Naive thymus-derived CD4-positive, alpha-beta T cell (primary cell): ENCODE results near the gene FHIT. TPM values are rescaled to one million over a fixed set of nuclear protein-coding genes. Genes with fewer than 3 reads are reported as not detected.

Experiments used
- ATAC-seq: fragments of 150-1000 bp; cut with Tn5 transposase; 2 replicates; pipeline ENCODE4 v1.10.0; 2021; ENCODE audit warnings: mild to moderate bottlenecking, moderate library complexity
- CTCF ChIA-PET: fragments of 350-600 bp; sonication (Branson Sonifier 250); formaldehyde crosslinking; loops from one replicate; lab custom pipeline; 2021; ENCODE audit warnings: antibody characterized with exemption; lab: Charles Lee
- POLR2A ChIA-PET: fragments of 350-600 bp; sonication (Branson Sonifier 250); formaldehyde crosslinking; loops from one replicate; lab custom pipeline; 2021; ENCODE audit warnings: antibody characterized with exemption, inconsistent platforms; lab: Charles Lee
- DNase-seq, 9 donors: peaks; one replicate each; pipeline versions ENCODE4 v3.0.0 to v3.0.0-alpha.2; 2020 to 2022; ENCODE audit warnings: mixed read lengths in 1 of 9
- H3K27ac ChIP-seq: one replicate; pipeline ENCODE4 v1.7.0; 2013; ENCODE audit warnings: mild to moderate bottlenecking, low read depth, low read length, moderate library complexity
- H3K27me3 ChIP-seq, 2 donors: one replicate each; pipeline ENCODE4 v1.7.0; 2013; ENCODE audit warnings: low read length in 2 of 2, mild to moderate bottlenecking in 2 of 2, moderate library complexity in 2 of 2; ENCODE audit not compliant: control insufficient read depth in 2 of 2, insufficient read depth in 2 of 2
- H3K36me3 ChIP-seq, 3 experiments: 1 replicate in 2 of 3; 2 replicates in 1 of 3; pipeline ENCODE4 v1.7.0; 2013; ENCODE audit warnings: low read length in 3 of 3, mild to moderate bottlenecking in 3 of 3, moderate library complexity in 1 of 3; ENCODE audit not compliant: insufficient read depth in 3 of 3, control insufficient read depth in 2 of 3
- H3K4me1 ChIP-seq, 2 donors: one replicate each; pipeline ENCODE4 v1.7.0; 2013; ENCODE audit warnings: low read length in 2 of 2, mild to moderate bottlenecking in 2 of 2, moderate library complexity in 1 of 2; ENCODE audit not compliant: control insufficient read depth in 2 of 2, insufficient read depth in 2 of 2
- H3K4me3 ChIP-seq: 2 replicates; pipeline ENCODE4 v1.7.0; 2013; ENCODE audit warnings: mild to moderate bottlenecking, low read length
- H3K9me3 ChIP-seq, 3 experiments: 1 replicate in 2 of 3; 2 replicates in 1 of 3; pipeline ENCODE4 v1.7.0; 2013; ENCODE audit warnings: low read length in 3 of 3; ENCODE audit not compliant: control insufficient read depth in 2 of 3
- H3K27ac Mint-ChIP-seq, 9 donors: one replicate each; pipeline ENCODE4 v1.8.0; 2020 to 2022; ENCODE audit warnings: mixed read lengths in 9 of 9, mild to moderate bottlenecking in 8 of 9, moderate library complexity in 5 of 9, inconsistent platforms in 2 of 9
- H3K27me3 Mint-ChIP-seq, 5 donors: one replicate each; pipeline ENCODE4 v1.8.0; 2021 to 2022; ENCODE audit warnings: mixed read lengths in 5 of 5, mild to moderate bottlenecking in 1 of 5
- H3K36me3 Mint-ChIP-seq, 5 donors: one replicate each; pipeline ENCODE4 v1.8.0; 2020 to 2022; ENCODE audit warnings: mixed read lengths in 5 of 5, mild to moderate bottlenecking in 3 of 5, inconsistent platforms in 1 of 5
- H3K4me1 Mint-ChIP-seq, 7 donors: one replicate each; pipeline ENCODE4 v1.8.0; 2020 to 2022; ENCODE audit warnings: mixed read lengths in 7 of 7, mild to moderate bottlenecking in 3 of 7, inconsistent platforms in 1 of 7
- H3K4me3 Mint-ChIP-seq, 10 donors: one replicate each; pipeline ENCODE4 v1.8.0; 2020 to 2022; ENCODE audit warnings: mild to moderate bottlenecking in 10 of 10, mixed read lengths in 10 of 10, moderate library complexity in 6 of 10, inconsistent platforms in 2 of 10
- H3K9me3 Mint-ChIP-seq, 11 donors: one replicate each; pipeline ENCODE4 v1.8.0; 2020 to 2022; ENCODE audit warnings: mixed read lengths in 11 of 11, mild to moderate bottlenecking in 4 of 11, inconsistent platforms in 1 of 11, moderate library complexity in 1 of 11
- intact Hi-C, 2 donors: fragments of 100-400 bp; cut with micrococcal nuclease; formaldehyde crosslinking; loops; one replicate each; pipeline ENCODE4 v1.15.1; 2023
- polyA plus RNA-seq, 2 donors: library from polyadenylated mRNA; unstranded; fragments of 300-500 nt; fragmentation: Illumina TruSeq; gene quantifications; one replicate each; pipeline ENCODE4 v1.2.3, GENCODE V29; 2021
- total RNA-seq, 6 experiments: library from RNA in 5 of 6; stranded (reverse) in 5 of 6; gene quantifications; 1 replicate in 5 of 6; 2 replicates in 1 of 6; pipeline ENCODE4 v1.2.3 and lab custom pipeline; 2021 to 2026

The FHIT gene
- total and polyA plus RNA-seq, 7 experiments from 2014 or later, result 51.2 to 230 (median 152) TPM

- Histone ChIP-seq H3K27ac (no peak overlapping the region), H3K9me3 (no peaks in the 10 kb centered on the region), H3K36me3 (no peaks in the 10 kb centered on the region), H3K4me1 (no peaks in the 10 kb centered on the region), H3K27me3 (no peaks in the 10 kb centered on the region), H3K4me3 (no peak overlapping the region)
- Mint-ChIP-seq H3K9me3 (peaks cover 0 to 4% (median 0%) of the 10 kb centered on the region in 11 donors), H3K36me3 (peaks cover 0 to 8% (median 0%) of the 10 kb centered on the region in 5 donors), H3K27ac (no peak overlapping the region), H3K4me1 (no peaks in the 10 kb centered on the region), H3K27me3 (no peaks in the 10 kb centered on the region), H3K4me3 (no peak overlapping the region)
- ATAC-seq, result no peak
- CTCF ChIA-PET, result no interaction called here
- DNase-seq, result no peak
- POLR2A ChIA-PET, result no interaction called here
- intact Hi-C loops, result no loop called here
Measured at GRCh38 chr3:60913474-60913873, 337.8 kb downstream of the FHIT start.

DNA sequence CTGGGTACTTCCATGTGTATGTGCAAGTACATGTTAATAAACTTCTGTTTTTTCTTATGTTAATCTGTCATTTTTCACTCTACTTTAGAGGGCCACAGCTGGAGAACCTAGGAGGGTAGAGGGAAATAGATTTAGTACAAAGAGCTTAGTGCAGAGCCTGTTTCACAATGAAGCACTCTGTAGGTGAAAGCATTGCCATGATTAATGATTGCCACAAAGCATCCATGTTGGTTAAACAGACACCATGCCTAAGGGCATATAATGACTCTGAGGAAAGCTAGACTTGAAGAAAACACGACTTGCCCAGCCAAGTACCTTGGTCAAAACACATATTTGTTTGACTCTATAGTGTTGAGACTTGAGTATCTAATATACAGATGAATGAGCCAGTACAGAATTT is 338.4 kb downstream of the FHIT start:
- Histone ChIP-seq H3K27me3 (no peaks in the 10 kb centered on the region), H3K36me3 (no peaks in the 10 kb centered on the region), H3K4me1 (no peaks in the 10 kb centered on the region), H3K4me3 (no peak overlapping the region), H3K9me3 (no peaks in the 10 kb centered on the region), H3K27ac (no peak overlapping the region)
- DNase-seq (no peak), ATAC-seq (no peak)
- H3K9me3 Mint-ChIP-seq, result peaks cover 0 to 4% (median 0%) of the 10 kb centered on the region in 11 donors
- no peaks in the 10 kb centered on the region for H3K4me1 Mint-ChIP-seq
- ChIA-PET CTCF (interaction anchor here (0.6 kb wide), 1 partner anchor 342 kb away, joined by 3 read pairs; no protein-coding TSS in a partner anchor), POLR2A (no interaction called here)
- H3K27me3 Mint-ChIP-seq, result no peaks in the 10 kb centered on the region
- H3K4me3 Mint-ChIP-seq, result no peak overlapping the region
- peaks cover 0 to 8% (median 0%) of the 10 kb centered on the region in 5 donors for H3K36me3 Mint-ChIP-seq
- H3K27ac Mint-ChIP-seq, result no peak overlapping the region
- intact Hi-C loops, result no loop called here

DNA sequence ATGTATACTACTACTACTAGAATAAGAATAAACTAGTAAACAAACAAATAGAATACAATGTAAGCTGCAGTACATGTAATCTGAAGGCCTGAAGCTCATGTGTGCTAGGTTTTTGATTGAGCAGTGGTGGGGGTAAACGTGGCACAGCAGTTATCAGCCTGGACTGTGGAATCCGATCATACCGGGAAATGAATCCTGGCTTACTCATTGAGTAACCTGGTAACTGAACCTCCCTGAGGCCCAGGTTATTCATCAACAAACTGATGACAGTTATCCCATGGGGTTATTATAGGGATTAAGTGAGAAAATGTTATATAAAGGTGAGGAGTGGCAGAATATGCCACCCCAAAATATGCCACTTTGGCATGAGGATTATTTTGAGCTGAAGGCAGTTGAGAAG is 339.1 kb downstream of the FHIT start:
- ChIA-PET CTCF (interaction anchor here (0.6 kb wide), 1 partner anchor 341 kb away, joined by 3 read pairs; no protein-coding TSS in a partner anchor), POLR2A (no interaction called here)
- DNase-seq (no peak), ATAC-seq (no peak)
- H3K4me1 ChIP-seq, result no peaks in the 10 kb centered on the region
- H3K9me3 ChIP-seq, result no peaks in the 10 kb centered on the region
- Mint-ChIP-seq H3K27me3 (no peaks in the 10 kb centered on the region), H3K4me1 (no peaks in the 10 kb centered on the region), H3K27ac (no peak overlapping the region), H3K9me3 (peaks cover 0 to 4% (median 0%) of the 10 kb centered on the region in 11 donors), H3K4me3 (no peak overlapping the region), H3K36me3 (peaks cover 0 to 7% (median 0%) of the 10 kb centered on the region in 5 donors)
- intact Hi-C loops, result no loop called here
- no peak overlapping the region for H3K27ac ChIP-seq
- no peak overlapping the region for H3K4me3 ChIP-seq
- H3K27me3 ChIP-seq, result no peaks in the 10 kb centered on the region
- H3K36me3 ChIP-seq, result no peaks in the 10 kb centered on the region

GRCh38 chr3:60909526-60909925 is 341.7 kb downstream of the FHIT start:
- Histone ChIP-seq H3K27ac (no peak overlapping the region), H3K36me3 (no peaks in the 10 kb centered on the region), H3K4me3 (no peak overlapping the region), H3K9me3 (no peaks in the 10 kb centered on the region), H3K27me3 (no peaks in the 10 kb centered on the region), H3K4me1 (no peaks in the 10 kb centered on the region)
- no peak for DNase-seq
- H3K36me3 Mint-ChIP-seq, result peaks cover 0 to 7% (median 0%) of the 10 kb centered on the region in 5 donors
- peaks cover 0 to 4% (median 0%) of the 10 kb centered on the region in 11 donors for H3K9me3 Mint-ChIP-seq
- CTCF ChIA-PET, result no interaction called here
- intact Hi-C loops, result no loop called here
- no peak overlapping the region for H3K27ac Mint-ChIP-seq
- H3K4me1 Mint-ChIP-seq, result no peaks in the 10 kb centered on the region
- no peak for ATAC-seq
- POLR2A ChIA-PET, result no interaction called here
- H3K4me3 Mint-ChIP-seq, result no peak overlapping the region
- no peaks in the 10 kb centered on the region for H3K27me3 Mint-ChIP-seq

DNA sequence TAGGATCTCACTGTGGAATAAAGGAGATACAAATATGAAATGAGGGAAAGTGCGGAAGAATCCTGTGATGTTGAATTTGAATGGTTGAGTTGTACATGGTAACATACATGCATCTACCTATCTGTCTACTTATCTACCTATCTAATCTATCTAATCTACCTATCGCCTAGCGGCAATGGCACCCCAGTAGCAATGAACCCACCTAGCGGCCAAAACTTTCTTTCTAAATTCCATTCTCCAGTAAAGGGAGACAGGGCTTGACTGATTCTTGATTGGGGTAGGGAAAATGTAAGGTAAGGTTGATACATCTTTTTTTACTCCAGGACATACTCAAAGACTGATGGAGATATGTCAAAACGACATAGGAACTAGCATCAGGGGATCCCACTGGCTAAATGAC is 345.0 kb downstream of the FHIT start:
- no peak overlapping the region for H3K27ac ChIP-seq
- H3K9me3 Mint-ChIP-seq, result peaks cover 0 to 2% (median 0%) of the 10 kb centered on the region in 11 donors
- H3K4me3 ChIP-seq, result no peak overlapping the region
- ChIA-PET POLR2A (no interaction called here), CTCF (no interaction called here)
- H3K27me3 ChIP-seq, result no peaks in the 10 kb centered on the region
- no peaks in the 10 kb centered on the region for H3K36me3 ChIP-seq
- DNase-seq (no peak), ATAC-seq (no peak)
- intact Hi-C loops, result no loop called here
- no peaks in the 10 kb centered on the region for H3K4me1 ChIP-seq
- H3K27me3 Mint-ChIP-seq, result no peaks in the 10 kb centered on the region
- peaks cover 0 to 5% (median 0%) of the 10 kb centered on the region in 5 donors for H3K36me3 Mint-ChIP-seq
- no peak overlapping the region for H3K27ac Mint-ChIP-seq
- H3K4me1 Mint-ChIP-seq, result no peaks in the 10 kb centered on the region
- no peaks in the 10 kb centered on the region for H3K9me3 ChIP-seq
- H3K4me3 Mint-ChIP-seq, result no peak overlapping the region

DNA sequence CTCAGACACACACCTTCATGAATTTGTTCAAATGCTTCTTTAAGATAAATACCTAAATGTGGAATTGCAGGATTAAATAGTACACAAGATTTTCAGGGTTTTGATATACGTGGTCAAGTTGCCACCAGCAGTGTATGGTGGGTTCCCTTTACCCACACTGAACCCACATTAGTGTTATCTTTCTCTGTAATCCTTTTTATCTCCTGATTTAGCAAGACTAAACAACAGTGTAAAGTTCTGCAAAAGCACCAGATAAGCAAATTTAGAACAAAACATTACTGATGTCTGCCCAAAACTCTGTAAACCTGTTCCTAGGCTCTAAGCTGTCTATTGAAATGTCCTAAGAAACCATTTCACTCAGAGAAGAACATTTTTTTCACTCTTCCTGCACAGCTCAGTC is 352.9 kb downstream of the FHIT start:
- intact Hi-C loops, result no loop called here
- no peaks in the 10 kb centered on the region for H3K36me3 ChIP-seq
- no peaks in the 10 kb centered on the region for H3K9me3 ChIP-seq
- no peak for DNase-seq
- H3K4me1 Mint-ChIP-seq, result peaks cover 0 to 14% (median 9%) of the 10 kb centered on the region in 7 donors
- no peak overlapping the region for H3K4me3 ChIP-seq
- no peaks in the 10 kb centered on the region for H3K27me3 ChIP-seq
- no peaks in the 10 kb centered on the region for H3K27me3 Mint-ChIP-seq
- H3K4me3 Mint-ChIP-seq, result no peak overlapping the region
- no peak for ATAC-seq
- H3K27ac ChIP-seq, result no peak overlapping the region
- no peaks in the 10 kb centered on the region for H3K36me3 Mint-ChIP-seq
- ChIA-PET CTCF (no interaction called here), POLR2A (no interaction called here)
- H3K4me1 ChIP-seq, result no peaks in the 10 kb centered on the region
- no peak overlapping the region for H3K27ac Mint-ChIP-seq
- no peaks in the 10 kb centered on the region for H3K9me3 Mint-ChIP-seq

DNA sequence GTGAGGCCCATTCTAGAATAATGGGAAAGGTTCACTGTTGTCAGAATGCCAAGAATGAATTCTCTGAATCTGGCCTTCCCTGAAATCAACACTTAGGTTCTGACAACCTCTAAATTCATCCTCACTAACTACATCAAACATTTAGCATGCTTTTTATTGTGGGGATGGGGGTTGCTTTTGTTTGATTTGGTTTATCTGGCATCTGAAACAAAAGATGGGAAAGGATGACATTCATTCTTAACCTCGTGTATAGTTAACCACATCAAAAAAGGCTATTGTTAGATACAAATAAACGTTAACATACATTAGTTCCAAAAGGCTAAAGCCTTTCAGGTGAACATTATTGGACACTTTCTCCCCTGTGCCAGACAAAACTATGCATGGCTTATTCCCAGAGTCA is 357.3 kb downstream of the FHIT start:
- no peaks in the 10 kb centered on the region for H3K27me3 ChIP-seq
- Mint-ChIP-seq H3K4me3 (no peak overlapping the region), H3K36me3 (no peaks in the 10 kb centered on the region), H3K27ac (no peak overlapping the region), H3K9me3 (peaks cover 0 to 3% (median 0%) of the 10 kb centered on the region in 11 donors), H3K27me3 (peaks cover 0 to 4% (median 0%) of the 10 kb centered on the region in 5 donors), H3K4me1 (peaks cover 0 to 14% (median 9%) of the 10 kb centered on the region in 7 donors)
- POLR2A ChIA-PET, result no interaction called here
- no peaks in the 10 kb centered on the region for H3K9me3 ChIP-seq
- no peaks in the 10 kb centered on the region for H3K36me3 ChIP-seq
- DNase-seq, result peak in 1 of 9 donors; percentile 3
- H3K27ac ChIP-seq, result no peak overlapping the region
- H3K4me1 ChIP-seq, result no peaks in the 10 kb centered on the region
- intact Hi-C loops, result no loop called here
- no peak for ATAC-seq
- CTCF ChIA-PET, result no interaction called here
- H3K4me3 ChIP-seq, result no peak overlapping the region
